Measurements from ENCODE around the gene NR2C2.

GRCh38 chr3:14927308-14927707 is 20.1 kb upstream of the NR2C2 start:
- no peak for TF ChIP-seq GATA3 (IDR thresholded peaks at IDR 0.05; ENCODE audit: low read depth, low read length)
- no peak for TF ChIP-seq GATA2 (IDR thresholded peaks at IDR 0.05; ENCODE audit: low read depth, low read length)

All from SH-SY5Y (cell line).